Keratinocyte (primary cell): ENCODE results near the gene VSTM1. TPM values are rescaled to one million over a fixed set of nuclear protein-coding genes. Genes with fewer than 3 reads are reported as not detected.

Experiments used
- DNase-seq: peaks from one replicate; pipeline ENCODE4 v3.0.0-alpha.2; 2011; ENCODE audit warnings: low read depth, missing footprints, low spot score
- FAIRE-seq: peaks from 2 replicates; lab custom pipeline; 2011; peaks lifted over from hg19 to GRCh38; lab: Jason Lieb, UNC
- H2AFZ ChIP-seq: 2 replicates; pipeline ENCODE4 v1.6.0; 2012; ENCODE audit warnings: low read length, control low read depth, inconsistent platforms; ENCODE audit not compliant: control insufficient read depth
- H3K27ac ChIP-seq: 2 replicates; pipeline ENCODE4 v1.5.1; 2011; ENCODE audit warnings: low read length; ENCODE audit not compliant: control insufficient read depth, insufficient read depth
- H3K27me3 ChIP-seq: 3 replicates; pipeline ENCODE4 v1.6.0; 2011; ENCODE audit warnings: low read length; ENCODE audit not compliant: control insufficient read depth, insufficient read depth; ENCODE audit errors: extremely low read depth
- H3K36me3 ChIP-seq, 2 experiments: 2 replicates in 1 of 2; 3 replicates in 1 of 2; pipeline ENCODE4 v1.5.1; 2011; ENCODE audit warnings: low read length in 2 of 2, mild to moderate bottlenecking in 1 of 2; ENCODE audit not compliant: control insufficient read depth in 2 of 2, insufficient read depth in 2 of 2; ENCODE audit errors: extremely low read depth in 1 of 2
- H3K4me1 ChIP-seq: 3 replicates; pipeline ENCODE4 v1.5.1; 2011; ENCODE audit warnings: low read length; ENCODE audit not compliant: control insufficient read depth, insufficient read depth; ENCODE audit errors: extremely low read depth
- H3K4me2 ChIP-seq: 3 replicates; pipeline ENCODE4 v1.6.0; 2011; ENCODE audit warnings: low read depth, low read length; ENCODE audit not compliant: control insufficient read depth, insufficient read depth; ENCODE audit errors: extremely low read depth
- H3K4me3 ChIP-seq, 3 experiments: fragments of 200-600 bp in 1 of 3; sonication (generic) in 1 of 3; 2 replicates in 2 of 3; 3 replicates in 1 of 3; pipeline ENCODE4 v1.5.1; 2011 to 2016; ENCODE audit warnings: low read length in 3 of 3, mild to moderate bottlenecking in 3 of 3, control low read depth in 2 of 3, inconsistent platforms in 1 of 3, low read depth in 1 of 3, mixed read lengths in 1 of 3, mixed run types in 1 of 3, moderate library complexity in 1 of 3; ENCODE audit not compliant: control insufficient read depth in 2 of 3, insufficient read depth in 2 of 3; ENCODE audit errors: extremely low read depth in 1 of 3
- H3K79me2 ChIP-seq: 2 replicates; pipeline ENCODE4 v1.6.0; 2012; ENCODE audit warnings: low read length; ENCODE audit not compliant: control insufficient read depth, insufficient read depth
- H3K9ac ChIP-seq: 3 replicates; pipeline ENCODE4 v1.6.0; 2011; ENCODE audit warnings: low read length; ENCODE audit not compliant: control insufficient read depth, insufficient read depth; ENCODE audit errors: extremely low read depth
- H3K9me1 ChIP-seq: 3 replicates; pipeline ENCODE4 v1.6.0; 2011; ENCODE audit warnings: low read length; ENCODE audit not compliant: control insufficient read depth, insufficient read depth; ENCODE audit errors: extremely low read depth
- H3K9me3 ChIP-seq: 2 replicates; pipeline ENCODE4 v1.5.1; 2012; ENCODE audit warnings: low read depth, low read length; ENCODE audit not compliant: control insufficient read depth
- H4K20me1 ChIP-seq: 3 replicates; pipeline ENCODE4 v1.6.0; 2011; ENCODE audit warnings: low read length; ENCODE audit not compliant: control insufficient read depth, insufficient read depth; ENCODE audit errors: extremely low read depth
- CTCF ChIP-seq, 3 experiments: IDR thresholded peaks in 1 of 3; conservative IDR thresholded peaks in 1 of 3; optimal IDR thresholded peaks in 1 of 3; 2 replicates in 2 of 3; 3 replicates in 1 of 3; pipeline versions ENCODE3 to v1.5.1; 2011; ENCODE audit warnings: low read length in 3 of 3, mild to moderate bottlenecking in 3 of 3, moderate library complexity in 2 of 3, control low read depth in 1 of 3, inconsistent platforms in 1 of 3; ENCODE audit not compliant: insufficient read depth in 2 of 3; ENCODE audit errors: extremely low read depth in 1 of 3
- EZH2 ChIP-seq: IDR thresholded peaks from one replicate; pipeline ENCODE4 v1.6.1; 2012; ENCODE audit warnings: inconsistent platforms, mild to moderate bottlenecking, low read length, moderate library complexity
- dilution Hi-C: fragments of 300-500 bp; cut with MboI; formaldehyde crosslinking; loops from one replicate; pipeline ENCODE4 v1.7.0; 2020; ENCODE audit warnings: low sequenced_read_pairs; ENCODE audit not compliant: extremely low pct_ligation_motif_present
- polyA plus RNA-seq, 5 experiments: library from polyadenylated mRNA; depleted of rRNA in 3 of 5; stranded (reverse) in 3 of 5; stranded (forward) in 1 of 5; unstranded in 1 of 5; fragments of >200 nt; gene quantifications; 1 replicate in 1 of 5; 2 replicates in 3 of 5; 3 replicates in 1 of 5; pipeline versions ENCODE4 v1.2.1 to v1.2.3, GENCODE V29; 2011 to 2012; ENCODE audit warnings: missing spikeins in 2 of 5, low read depth in 1 of 5, low replicate concordance in 1 of 5

VSTM1 gene
- polyA plus RNA-seq, 1 donor (not counting 4 experiments of a cell fraction or from before 2014, with no cell fraction given), result not detected

GRCh38 chr19:54026656-54027055, 37.0 kb downstream of the VSTM1 start:
- FAIRE-seq, result no peak
- H3K27me3 ChIP-seq, result no peaks in the 10 kb centered on the region
- dilution Hi-C loops, result loop anchor here (25.0 kb wide), 1 partner anchor 89 kb away; no protein-coding TSS in a partner anchor

GRCh38 chr19:54024660-54025059, 39.0 kb downstream of the VSTM1 start:
- FAIRE-seq, result no peak
- DNase-seq, result no peak

More at GRCh38 chr19:54026656-54027055, 37.0 kb downstream of the VSTM1 start:
- H2AFZ ChIP-seq, result no peak overlapping the region
- H3K9me3 ChIP-seq, result no peaks in the 10 kb centered on the region
- H3K9ac ChIP-seq, result no peak overlapping the region
- no peak overlapping the region for H3K4me2 ChIP-seq
- DNase-seq, result no peak
- no peaks in the 10 kb centered on the region for H3K36me3 ChIP-seq
- no peaks in the 10 kb centered on the region for H3K4me1 ChIP-seq
- H3K27ac ChIP-seq, result no peak overlapping the region
- H4K20me1 ChIP-seq, result no peaks in the 10 kb centered on the region
- TF ChIP-seq EZH2, result no peak
- no peak for TF ChIP-seq CTCF (optimal IDR thresholded peaks at IDR 0.05 in 1 of 3, IDR thresholded peaks at IDR 0.05 in 1 of 3, conservative IDR thresholded peaks at IDR 0.05 in 1 of 3; ENCODE audit: extremely low read depth in 1 of 3, insufficient read depth in 2 of 3, low read length in 3 of 3)
- no peak overlapping the region for H3K4me3 ChIP-seq
- H3K9me1 ChIP-seq, result no peaks in the 10 kb centered on the region
- no peaks in the 10 kb centered on the region for H3K79me2 ChIP-seq

More at GRCh38 chr19:54024660-54025059, 39.0 kb downstream of the VSTM1 start:
- Histone ChIP-seq H3K4me2 (no peak overlapping the region), H3K9me1 (no peaks in the 10 kb centered on the region), H3K79me2 (no peaks in the 10 kb centered on the region), H3K27ac (no peak overlapping the region), H3K9me3 (no peaks in the 10 kb centered on the region), H3K4me3 (no peak overlapping the region), H3K4me1 (no peaks in the 10 kb centered on the region), H3K27me3 (no peaks in the 10 kb centered on the region), H2AFZ (no peak overlapping the region), H3K9ac (no peak overlapping the region), H4K20me1 (no peaks in the 10 kb centered on the region), H3K36me3 (no peaks in the 10 kb centered on the region)
- TF ChIP-seq EZH2 (no peak), CTCF (optimal IDR thresholded peaks at IDR 0.05 in 1 of 3, IDR thresholded peaks at IDR 0.05 in 1 of 3, conservative IDR thresholded peaks at IDR 0.05 in 1 of 3; ENCODE audit: extremely low read depth in 1 of 3, insufficient read depth in 2 of 3, low read length in 3 of 3) (no peak)
- dilution Hi-C loops, result loop anchor here (25.0 kb wide), 1 partner anchor 87 kb away; no protein-coding TSS in a partner anchor
